Cardiac fibroblast (primary cell): Measurements from ENCODE around the gene ADAM10.

Source experiments
- DNase-seq, 2 donors: peaks; one replicate each; pipeline versions ENCODE4 v3.0.0 to v3.0.0-alpha.2; 2010; ENCODE audit warnings: low read depth in 2 of 2
- H3K4me3 ChIP-seq, 2 donors: replicated peaks in 1 of 2; 1 replicate in 1 of 2; 2 replicates in 1 of 2; pipeline ENCODE4 v1.5.1; 2011; ENCODE audit warnings: low read depth in 2 of 2, low read length in 2 of 2, mild to moderate bottlenecking in 2 of 2, moderate library complexity in 1 of 2
- TF ChIP-seq, protein P1 (sequence below): IDR thresholded peaks from one replicate; pipeline ENCODE4 v1.5.1; 2011; ENCODE audit warnings: low read depth, mild to moderate bottlenecking, low read length, inconsistent platforms

Gene ADAM10, protein sequence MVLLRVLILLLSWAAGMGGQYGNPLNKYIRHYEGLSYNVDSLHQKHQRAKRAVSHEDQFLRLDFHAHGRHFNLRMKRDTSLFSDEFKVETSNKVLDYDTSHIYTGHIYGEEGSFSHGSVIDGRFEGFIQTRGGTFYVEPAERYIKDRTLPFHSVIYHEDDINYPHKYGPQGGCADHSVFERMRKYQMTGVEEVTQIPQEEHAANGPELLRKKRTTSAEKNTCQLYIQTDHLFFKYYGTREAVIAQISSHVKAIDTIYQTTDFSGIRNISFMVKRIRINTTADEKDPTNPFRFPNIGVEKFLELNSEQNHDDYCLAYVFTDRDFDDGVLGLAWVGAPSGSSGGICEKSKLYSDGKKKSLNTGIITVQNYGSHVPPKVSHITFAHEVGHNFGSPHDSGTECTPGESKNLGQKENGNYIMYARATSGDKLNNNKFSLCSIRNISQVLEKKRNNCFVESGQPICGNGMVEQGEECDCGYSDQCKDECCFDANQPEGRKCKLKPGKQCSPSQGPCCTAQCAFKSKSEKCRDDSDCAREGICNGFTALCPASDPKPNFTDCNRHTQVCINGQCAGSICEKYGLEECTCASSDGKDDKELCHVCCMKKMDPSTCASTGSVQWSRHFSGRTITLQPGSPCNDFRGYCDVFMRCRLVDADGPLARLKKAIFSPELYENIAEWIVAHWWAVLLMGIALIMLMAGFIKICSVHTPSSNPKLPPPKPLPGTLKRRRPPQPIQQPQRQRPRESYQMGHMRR

DNA sequence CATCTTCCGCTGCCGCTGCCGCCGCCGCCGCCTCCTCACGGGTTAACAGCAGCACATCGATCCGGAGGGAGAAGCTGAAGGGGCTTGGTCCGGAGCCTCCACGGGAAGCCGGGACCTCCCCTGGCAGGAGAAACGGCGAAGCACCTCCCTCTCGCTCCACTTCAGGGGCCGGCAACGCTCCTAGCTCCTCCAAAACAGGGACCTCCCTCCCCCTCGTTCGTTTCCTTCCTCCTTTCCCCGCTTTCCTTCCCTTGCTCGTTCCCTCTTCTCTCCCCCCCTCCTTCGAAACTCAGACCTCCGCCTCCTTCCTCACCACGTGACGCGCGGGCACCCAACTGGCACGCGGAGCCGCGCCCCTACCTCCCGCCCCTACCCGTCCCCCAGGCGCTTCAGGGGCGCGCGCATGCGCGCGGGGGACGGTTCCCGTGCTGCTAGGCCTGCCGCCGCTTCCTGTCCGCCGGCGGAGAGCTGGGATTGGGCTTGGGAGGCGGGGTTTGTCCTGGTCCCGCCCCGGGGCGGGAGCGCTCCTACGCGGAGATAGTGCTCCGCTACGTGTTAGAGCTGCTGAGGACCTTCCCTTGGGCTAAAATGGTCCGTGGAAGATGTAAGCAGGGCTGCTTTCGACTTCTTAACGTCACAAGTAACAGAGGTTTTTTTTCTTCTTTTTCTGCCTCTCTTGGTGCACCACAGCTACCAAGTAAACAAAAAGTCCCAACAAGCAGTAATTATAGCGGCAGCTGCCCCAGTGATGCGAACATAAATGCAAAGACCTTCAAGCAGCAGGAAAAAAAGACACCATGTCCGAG, at the start of gene ADAM10:
TSS of gene ADAM10 (minus strand) at position 176 of the 806 bp plus-strand sequence. CDS start at position 3, 173 bp downstream.
- H3K4me3 ChIP-seq, result peak within 1 kb of the TSS; percentile 86 to 89
- peak; percentile 99 to 100 for DNase-seq
- TF ChIP-seq, protein P1, sequence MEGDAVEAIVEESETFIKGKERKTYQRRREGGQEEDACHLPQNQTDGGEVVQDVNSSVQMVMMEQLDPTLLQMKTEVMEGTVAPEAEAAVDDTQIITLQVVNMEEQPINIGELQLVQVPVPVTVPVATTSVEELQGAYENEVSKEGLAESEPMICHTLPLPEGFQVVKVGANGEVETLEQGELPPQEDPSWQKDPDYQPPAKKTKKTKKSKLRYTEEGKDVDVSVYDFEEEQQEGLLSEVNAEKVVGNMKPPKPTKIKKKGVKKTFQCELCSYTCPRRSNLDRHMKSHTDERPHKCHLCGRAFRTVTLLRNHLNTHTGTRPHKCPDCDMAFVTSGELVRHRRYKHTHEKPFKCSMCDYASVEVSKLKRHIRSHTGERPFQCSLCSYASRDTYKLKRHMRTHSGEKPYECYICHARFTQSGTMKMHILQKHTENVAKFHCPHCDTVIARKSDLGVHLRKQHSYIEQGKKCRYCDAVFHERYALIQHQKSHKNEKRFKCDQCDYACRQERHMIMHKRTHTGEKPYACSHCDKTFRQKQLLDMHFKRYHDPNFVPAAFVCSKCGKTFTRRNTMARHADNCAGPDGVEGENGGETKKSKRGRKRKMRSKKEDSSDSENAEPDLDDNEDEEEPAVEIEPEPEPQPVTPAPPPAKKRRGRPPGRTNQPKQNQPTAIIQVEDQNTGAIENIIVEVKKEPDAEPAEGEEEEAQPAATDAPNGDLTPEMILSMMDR, result no peak

DNA sequence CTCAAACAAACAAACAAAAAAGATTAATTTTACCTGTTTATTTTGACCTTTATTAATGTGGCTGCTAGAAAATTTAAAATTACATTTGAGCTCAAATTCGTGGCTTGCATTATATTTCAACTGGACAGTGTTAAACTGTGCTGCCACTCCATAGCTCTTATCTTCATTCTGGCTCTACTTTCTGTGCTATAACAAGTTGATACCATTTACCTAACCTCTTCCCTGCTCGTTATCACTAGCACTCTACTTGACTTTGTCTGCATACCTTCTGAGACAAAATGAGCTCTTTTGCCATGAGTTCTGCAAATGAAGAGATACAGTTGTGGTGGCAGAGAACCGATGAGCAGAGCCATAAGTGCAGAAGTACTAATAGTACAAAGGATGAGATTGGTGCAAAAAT, 48.0 kb upstream of the ADAM10 start:
- no peak overlapping the region for H3K4me3 ChIP-seq
- DNase-seq, result no peak
- TF ChIP-seq, protein P1, result no peak

DNA sequence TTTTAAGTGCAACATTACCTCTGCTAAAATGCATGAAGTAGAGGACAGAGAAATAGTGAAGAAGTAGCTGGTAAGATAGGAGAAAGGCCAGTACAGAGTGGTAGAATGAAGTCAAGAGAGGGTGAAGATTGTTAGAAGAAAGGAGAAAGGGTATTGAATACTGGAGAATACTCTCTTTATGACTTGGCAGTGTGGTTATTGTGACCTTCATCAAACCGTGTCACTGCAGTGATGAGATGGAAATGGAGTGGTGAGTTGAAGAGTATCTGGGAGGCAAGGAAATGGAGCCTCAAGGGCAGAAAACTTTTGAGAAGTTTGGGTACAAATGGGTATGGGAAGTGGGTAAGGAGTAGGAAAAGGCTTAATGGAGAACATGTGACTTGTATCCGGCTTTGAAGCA, 46.3 kb upstream of the ADAM10 start:
- no peak for DNase-seq
- TF ChIP-seq, protein P1, result no peak
- no peak overlapping the region for H3K4me3 ChIP-seq

DNA sequence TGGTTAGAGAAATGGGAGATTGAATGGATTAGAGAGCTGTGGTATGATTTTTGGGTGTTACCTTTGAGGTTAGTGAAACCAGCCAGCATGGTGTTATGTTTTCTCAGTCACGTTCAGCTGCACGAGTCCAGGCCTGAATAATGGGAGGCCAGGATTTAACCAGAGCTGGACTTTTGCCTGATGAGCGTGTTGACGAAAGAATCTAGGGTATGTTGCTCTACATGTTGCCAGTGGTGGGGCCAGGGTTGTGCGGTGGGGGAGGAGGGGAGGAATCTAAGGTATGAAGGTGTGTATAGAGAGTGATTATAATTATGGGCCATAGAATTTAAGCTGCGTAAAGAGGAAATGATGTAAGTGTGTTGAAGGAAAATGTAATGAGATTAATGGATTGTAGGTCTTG, 44.4 kb upstream of the ADAM10 start:
- H3K4me3 ChIP-seq, result no peak overlapping the region
- TF ChIP-seq, protein P1, result no peak
- peak in 1 of 2 donors; percentile 26 for DNase-seq

DNA sequence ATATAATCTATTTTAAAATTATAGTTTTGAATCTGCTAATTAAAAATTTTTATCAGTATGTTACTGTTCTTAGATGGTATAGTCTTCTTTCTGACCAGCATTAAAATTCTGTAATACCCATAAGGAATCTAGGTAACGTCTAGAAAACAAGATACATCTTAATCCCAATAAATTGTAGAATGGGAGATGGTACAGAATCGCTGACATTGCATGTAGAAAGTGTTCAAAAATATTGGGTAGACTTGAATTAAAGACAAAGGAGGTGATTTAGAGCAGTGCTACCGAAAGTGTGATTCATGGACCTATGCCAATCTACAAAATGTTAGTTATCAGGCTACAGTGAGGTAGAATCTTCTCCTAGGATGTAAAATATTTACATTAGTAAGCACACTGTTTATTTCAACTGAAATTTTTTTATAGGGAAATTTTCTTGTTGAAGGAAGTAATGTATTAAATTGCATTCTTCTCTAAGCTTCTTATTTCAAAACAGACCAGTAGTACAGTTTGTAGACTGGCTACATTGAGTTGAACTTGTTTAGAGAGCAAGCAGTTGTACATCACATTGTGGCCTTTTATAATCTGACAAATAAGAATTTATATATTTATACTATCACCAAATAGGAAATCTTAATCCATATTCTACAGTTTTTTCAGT, 38.7 kb upstream of the ADAM10 start:
- TF ChIP-seq, protein P1, result no peak
- no peak for DNase-seq
- no peak overlapping the region for H3K4me3 ChIP-seq

DNA sequence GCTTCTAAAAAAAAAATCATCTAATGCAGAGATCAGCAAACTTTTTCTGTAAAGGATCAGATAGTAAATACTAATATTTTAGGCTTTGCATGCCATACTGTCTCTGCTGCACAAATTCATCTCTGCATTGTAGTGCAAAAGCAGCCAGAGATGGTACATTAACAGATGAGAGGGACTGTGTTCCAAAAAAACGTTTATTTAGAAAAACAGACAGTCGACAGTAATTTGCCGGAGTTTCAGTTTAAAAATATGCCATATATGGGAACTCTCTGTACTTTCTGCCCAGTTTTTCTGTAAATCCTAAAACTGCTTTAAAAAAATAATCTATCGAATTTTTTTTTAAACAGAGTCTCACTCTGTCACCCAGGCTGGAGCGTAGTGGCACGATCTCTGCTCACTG, 35.8 kb upstream of the ADAM10 start:
- TF ChIP-seq, protein P1, result no peak
- no peak for DNase-seq
- no peak overlapping the region for H3K4me3 ChIP-seq
